H1 (cell line): ENCODE data around the gene PITX1. TPM values are rescaled to one million over a fixed set of nuclear protein-coding genes. Genes with fewer than 3 reads are reported as not detected.

ENCODE experiments used
- CBX8 ChIP-seq: fragments of 300-800, 300-1000 bp; sonication (generic); IDR thresholded peaks from 2 replicates; pipeline ENCODE4 v1.7.1; 2016; ENCODE audit warnings: low read depth, low read length, borderline replicate concordance
- JUN ChIP-seq: IDR thresholded peaks from 2 replicates; pipeline ENCODE4 v1.6.1; 2011; ENCODE audit warnings: low read depth, mild to moderate bottlenecking, improper control_type of control experiment, low read length
- KDM4A ChIP-seq: IDR thresholded peaks from one replicate; pipeline ENCODE4 v1.7.1; 2012; ENCODE audit warnings: low read depth, mild to moderate bottlenecking, moderate library complexity, low read length, inconsistent platforms; ENCODE audit not compliant: severe bottlenecking
- NRF1 ChIP-seq: IDR thresholded peaks from 2 replicates; pipeline ENCODE4 v1.6.1; 2011; ENCODE audit warnings: mild to moderate bottlenecking, low read depth, low read length, improper control_type of control experiment
- RNF2 ChIP-seq: fragments of 200-900, 300-1000 bp; sonication (generic); IDR thresholded peaks from 2 replicates; pipeline ENCODE4 v1.7.1; 2016; ENCODE audit warnings: borderline replicate concordance, low read depth, mild to moderate bottlenecking, antibody characterized with exemption, low read length; ENCODE audit not compliant: poor library complexity, severe bottlenecking; ENCODE audit errors: missing control alignments
- TAF7 ChIP-seq: optimal IDR thresholded peaks from 2 replicates; pipeline ENCODE3; 2011; ENCODE audit warnings: low read depth, mild to moderate bottlenecking, inconsistent platforms, low read length, moderate library complexity, borderline replicate concordance
- TBP ChIP-seq: IDR thresholded peaks from 2 replicates; pipeline ENCODE4 v1.6.1; 2011; ENCODE audit warnings: low read depth, low read length, improper control_type of control experiment
- polyA plus RNA-seq, 7 experiments: library from polyadenylated mRNA; depleted of rRNA in 3 of 7; stranded (reverse) in 5 of 7; unstranded in 2 of 7; fragments of >200 nt in 5 of 7; fragments of 200-250 nt in 2 of 7; gene quantifications; 1 replicate in 5 of 7; 2 replicates in 1 of 7; 4 replicates in 1 of 7; pipeline versions ENCODE4 v1.2.1 to v1.2.3, GENCODE V29; 2011 to 2013; ENCODE audit warnings: missing spikeins in 2 of 7, mixed read lengths in 2 of 7
- total RNA-seq: library from RNA; stranded (reverse); fragmentation: NEBNext Ultra II Directional; extraction: Animal tissue kit (Norgen Biotek cat#: 25700); gene quantifications from 2 replicates; pipeline ENCODE4 v1.2.1, GENCODE V29; 2021
- TF ChIP-seq, protein P1 (sequence below): fragments of 300-600 bp; sonication (generic); IDR thresholded peaks from 2 replicates; pipeline ENCODE4 v1.7.1; 2012; ENCODE audit warnings: low read length, moderate library complexity, mild to moderate bottlenecking, inconsistent platforms; ENCODE audit not compliant: insufficient replicate concordance
- TF ChIP-seq, protein P2 (sequence below): IDR thresholded peaks from 2 replicates; pipeline ENCODE4 v1.6.1; 2011; ENCODE audit warnings: low read length, improper control_type of control experiment

PITX1 gene
- total and polyA plus RNA-seq, 2 of the 8 experiments (the other 6 are each of a cell fraction or from before 2014, with no cell fraction given) = 0.03 TPM; not detected in 1

DNA sequence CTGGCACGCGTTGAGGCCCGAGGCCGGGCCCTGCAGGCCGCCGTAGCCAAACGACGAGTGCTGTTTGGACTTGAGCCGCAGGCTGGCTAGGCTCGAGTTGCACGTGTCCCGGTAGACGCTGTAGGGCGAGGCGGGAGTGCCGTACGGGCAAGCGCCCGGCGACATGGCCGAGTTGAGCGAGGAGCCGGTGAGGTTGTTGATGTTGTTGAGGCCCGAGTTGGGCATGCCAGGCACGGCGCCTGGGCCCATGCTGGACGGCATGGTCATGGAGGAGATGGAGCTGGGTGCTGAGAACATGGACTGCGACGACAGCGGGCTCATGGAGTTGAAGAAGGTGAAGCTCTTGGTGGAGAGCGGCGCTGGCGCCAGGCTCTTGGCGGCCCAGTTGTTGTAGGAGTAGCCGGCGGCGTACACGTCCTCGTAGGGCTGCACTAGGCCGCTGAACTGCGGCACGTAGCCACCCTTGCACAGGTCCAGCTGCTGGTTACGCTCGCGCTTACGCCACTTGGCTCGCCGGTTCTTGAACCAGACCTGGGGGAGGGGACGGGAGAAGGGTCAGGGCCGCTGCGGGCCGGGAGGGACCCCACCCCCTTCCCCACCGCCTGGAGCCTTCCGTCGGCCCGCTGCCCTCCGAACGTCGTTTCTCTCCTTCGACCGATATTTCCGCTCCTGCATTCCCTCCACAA, 5.1 kb downstream of the PITX1 start (continued):
- TF ChIP-seq, protein P1, sequence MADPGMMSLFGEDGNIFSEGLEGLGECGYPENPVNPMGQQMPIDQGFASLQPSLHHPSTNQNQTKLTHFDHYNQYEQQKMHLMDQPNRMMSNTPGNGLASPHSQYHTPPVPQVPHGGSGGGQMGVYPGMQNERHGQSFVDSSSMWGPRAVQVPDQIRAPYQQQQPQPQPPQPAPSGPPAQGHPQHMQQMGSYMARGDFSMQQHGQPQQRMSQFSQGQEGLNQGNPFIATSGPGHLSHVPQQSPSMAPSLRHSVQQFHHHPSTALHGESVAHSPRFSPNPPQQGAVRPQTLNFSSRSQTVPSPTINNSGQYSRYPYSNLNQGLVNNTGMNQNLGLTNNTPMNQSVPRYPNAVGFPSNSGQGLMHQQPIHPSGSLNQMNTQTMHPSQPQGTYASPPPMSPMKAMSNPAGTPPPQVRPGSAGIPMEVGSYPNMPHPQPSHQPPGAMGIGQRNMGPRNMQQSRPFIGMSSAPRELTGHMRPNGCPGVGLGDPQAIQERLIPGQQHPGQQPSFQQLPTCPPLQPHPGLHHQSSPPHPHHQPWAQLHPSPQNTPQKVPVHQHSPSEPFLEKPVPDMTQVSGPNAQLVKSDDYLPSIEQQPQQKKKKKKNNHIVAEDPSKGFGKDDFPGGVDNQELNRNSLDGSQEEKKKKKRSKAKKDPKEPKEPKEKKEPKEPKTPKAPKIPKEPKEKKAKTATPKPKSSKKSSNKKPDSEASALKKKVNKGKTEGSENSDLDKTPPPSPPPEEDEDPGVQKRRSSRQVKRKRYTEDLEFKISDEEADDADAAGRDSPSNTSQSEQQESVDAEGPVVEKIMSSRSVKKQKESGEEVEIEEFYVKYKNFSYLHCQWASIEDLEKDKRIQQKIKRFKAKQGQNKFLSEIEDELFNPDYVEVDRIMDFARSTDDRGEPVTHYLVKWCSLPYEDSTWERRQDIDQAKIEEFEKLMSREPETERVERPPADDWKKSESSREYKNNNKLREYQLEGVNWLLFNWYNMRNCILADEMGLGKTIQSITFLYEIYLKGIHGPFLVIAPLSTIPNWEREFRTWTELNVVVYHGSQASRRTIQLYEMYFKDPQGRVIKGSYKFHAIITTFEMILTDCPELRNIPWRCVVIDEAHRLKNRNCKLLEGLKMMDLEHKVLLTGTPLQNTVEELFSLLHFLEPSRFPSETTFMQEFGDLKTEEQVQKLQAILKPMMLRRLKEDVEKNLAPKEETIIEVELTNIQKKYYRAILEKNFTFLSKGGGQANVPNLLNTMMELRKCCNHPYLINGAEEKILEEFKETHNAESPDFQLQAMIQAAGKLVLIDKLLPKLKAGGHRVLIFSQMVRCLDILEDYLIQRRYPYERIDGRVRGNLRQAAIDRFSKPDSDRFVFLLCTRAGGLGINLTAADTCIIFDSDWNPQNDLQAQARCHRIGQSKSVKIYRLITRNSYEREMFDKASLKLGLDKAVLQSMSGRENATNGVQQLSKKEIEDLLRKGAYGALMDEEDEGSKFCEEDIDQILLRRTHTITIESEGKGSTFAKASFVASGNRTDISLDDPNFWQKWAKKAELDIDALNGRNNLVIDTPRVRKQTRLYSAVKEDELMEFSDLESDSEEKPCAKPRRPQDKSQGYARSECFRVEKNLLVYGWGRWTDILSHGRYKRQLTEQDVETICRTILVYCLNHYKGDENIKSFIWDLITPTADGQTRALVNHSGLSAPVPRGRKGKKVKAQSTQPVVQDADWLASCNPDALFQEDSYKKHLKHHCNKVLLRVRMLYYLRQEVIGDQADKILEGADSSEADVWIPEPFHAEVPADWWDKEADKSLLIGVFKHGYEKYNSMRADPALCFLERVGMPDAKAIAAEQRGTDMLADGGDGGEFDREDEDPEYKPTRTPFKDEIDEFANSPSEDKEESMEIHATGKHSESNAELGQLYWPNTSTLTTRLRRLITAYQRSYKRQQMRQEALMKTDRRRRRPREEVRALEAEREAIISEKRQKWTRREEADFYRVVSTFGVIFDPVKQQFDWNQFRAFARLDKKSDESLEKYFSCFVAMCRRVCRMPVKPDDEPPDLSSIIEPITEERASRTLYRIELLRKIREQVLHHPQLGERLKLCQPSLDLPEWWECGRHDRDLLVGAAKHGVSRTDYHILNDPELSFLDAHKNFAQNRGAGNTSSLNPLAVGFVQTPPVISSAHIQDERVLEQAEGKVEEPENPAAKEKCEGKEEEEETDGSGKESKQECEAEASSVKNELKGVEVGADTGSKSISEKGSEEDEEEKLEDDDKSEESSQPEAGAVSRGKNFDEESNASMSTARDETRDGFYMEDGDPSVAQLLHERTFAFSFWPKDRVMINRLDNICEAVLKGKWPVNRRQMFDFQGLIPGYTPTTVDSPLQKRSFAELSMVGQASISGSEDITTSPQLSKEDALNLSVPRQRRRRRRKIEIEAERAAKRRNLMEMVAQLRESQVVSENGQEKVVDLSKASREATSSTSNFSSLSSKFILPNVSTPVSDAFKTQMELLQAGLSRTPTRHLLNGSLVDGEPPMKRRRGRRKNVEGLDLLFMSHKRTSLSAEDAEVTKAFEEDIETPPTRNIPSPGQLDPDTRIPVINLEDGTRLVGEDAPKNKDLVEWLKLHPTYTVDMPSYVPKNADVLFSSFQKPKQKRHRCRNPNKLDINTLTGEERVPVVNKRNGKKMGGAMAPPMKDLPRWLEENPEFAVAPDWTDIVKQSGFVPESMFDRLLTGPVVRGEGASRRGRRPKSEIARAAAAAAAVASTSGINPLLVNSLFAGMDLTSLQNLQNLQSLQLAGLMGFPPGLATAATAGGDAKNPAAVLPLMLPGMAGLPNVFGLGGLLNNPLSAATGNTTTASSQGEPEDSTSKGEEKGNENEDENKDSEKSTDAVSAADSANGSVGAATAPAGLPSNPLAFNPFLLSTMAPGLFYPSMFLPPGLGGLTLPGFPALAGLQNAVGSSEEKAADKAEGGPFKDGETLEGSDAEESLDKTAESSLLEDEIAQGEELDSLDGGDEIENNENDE = no peak
- no peak for TF ChIP-seq TBP
- peak; percentile 85 for TF ChIP-seq RNF2
- TF ChIP-seq, protein P2, sequence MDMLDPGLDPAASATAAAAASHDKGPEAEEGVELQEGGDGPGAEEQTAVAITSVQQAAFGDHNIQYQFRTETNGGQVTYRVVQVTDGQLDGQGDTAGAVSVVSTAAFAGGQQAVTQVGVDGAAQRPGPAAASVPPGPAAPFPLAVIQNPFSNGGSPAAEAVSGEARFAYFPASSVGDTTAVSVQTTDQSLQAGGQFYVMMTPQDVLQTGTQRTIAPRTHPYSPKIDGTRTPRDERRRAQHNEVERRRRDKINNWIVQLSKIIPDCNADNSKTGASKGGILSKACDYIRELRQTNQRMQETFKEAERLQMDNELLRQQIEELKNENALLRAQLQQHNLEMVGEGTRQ = no peak
- TF ChIP-seq NRF1 = no peak
- peak; percentile 87 for TF ChIP-seq KDM4A
- TF ChIP-seq JUN = no peak
- no peak; the same call in 1 of the 2 replicates for TF ChIP-seq CBX8
- no peak for TF ChIP-seq TAF7
